ENCODE results near the gene VIPR2.

Gene VIPR2

DNA sequence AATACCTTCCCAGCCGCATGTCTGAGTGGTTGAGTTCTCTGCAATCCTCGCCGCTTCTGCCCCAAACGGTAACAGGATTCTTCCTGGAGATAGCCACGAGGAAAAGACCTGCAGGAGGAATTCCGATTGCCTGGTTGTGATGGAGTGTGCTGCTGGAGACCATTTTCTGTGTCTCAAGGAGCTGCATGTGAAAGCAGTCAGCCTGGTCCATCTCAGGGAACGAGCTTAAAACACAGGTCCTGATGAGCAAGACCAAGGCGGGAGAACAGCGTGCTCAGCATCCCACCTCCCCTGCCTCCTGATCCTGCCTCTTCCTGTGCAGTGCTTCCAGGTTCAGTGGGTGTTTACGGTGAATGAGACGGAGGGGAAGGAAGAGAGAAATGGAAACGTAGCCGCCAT lies 26.5 kb downstream of the VIPR2 start:
- no peak for DNase-seq

GRCh38 chr7:159117366-159118196 lies 27.1 kb downstream of the VIPR2 start:
- no peak for DNase-seq

- DNase-seq: no peak
Measured at GRCh38 chr7:159116581-159117339, 27.9 kb downstream of the VIPR2 start.

- no peak for DNase-seq
Measured at GRCh38 chr7:159115601-159116501, 28.8 kb downstream of the VIPR2 start.

DNA sequence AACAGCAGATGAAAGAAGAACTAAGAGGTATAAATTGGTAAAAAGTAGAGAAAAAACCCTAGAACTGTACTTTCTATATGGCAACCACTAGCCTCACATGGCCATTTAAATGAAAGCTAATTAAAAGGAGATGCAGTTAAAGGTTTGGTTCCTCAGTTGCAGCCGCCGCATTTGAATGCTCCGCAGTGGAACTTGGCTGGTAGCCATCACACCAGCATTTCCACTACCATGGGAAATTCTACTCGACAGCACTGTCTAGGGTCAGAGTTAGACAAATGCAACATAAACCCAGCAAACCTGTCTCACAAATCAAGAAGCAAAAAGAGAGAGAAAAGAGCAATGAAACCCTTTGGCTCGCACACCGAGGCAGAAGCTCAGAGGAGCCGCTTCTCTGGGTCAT lies 29.7 kb downstream of the VIPR2 start:
- no peak for DNase-seq

DNA sequence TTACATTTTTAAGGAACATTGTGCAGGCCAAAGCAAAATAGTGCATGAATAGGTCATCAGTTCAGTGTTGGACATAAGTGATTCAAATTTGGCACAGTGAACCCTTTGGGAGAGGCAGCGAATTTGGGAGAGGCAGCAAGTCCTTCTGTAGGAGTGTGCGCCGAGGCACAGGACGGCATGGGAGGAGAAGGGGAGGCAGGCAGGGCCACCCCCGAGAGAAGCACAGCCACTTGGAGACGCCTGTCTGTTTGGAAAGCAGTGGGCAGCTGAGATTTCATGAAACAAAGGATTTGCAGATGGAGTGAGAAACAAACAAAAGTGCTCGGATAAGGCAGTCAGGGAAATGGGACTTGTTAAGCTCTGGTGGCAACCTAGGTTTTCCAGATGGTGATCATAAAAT lies 30.6 kb downstream of the VIPR2 start:
- no peak for DNase-seq

- DNase-seq: no peak
Measured at GRCh38 chr7:159113056-159113455, 31.6 kb downstream of the VIPR2 start.

GRCh38 chr7:159112136-159113011 lies 32.3 kb downstream of the VIPR2 start:
- DNase-seq: no peak

GRCh38 chr7:159109653-159110035 lies 35.0 kb downstream of the VIPR2 start:
- no peak for DNase-seq

- no peak for DNase-seq
Measured at GRCh38 chr7:159108941-159109652, 35.6 kb downstream of the VIPR2 start.

GRCh38 chr7:159108491-159108890 lies 36.2 kb downstream of the VIPR2 start:
- no peak for DNase-seq

DNA sequence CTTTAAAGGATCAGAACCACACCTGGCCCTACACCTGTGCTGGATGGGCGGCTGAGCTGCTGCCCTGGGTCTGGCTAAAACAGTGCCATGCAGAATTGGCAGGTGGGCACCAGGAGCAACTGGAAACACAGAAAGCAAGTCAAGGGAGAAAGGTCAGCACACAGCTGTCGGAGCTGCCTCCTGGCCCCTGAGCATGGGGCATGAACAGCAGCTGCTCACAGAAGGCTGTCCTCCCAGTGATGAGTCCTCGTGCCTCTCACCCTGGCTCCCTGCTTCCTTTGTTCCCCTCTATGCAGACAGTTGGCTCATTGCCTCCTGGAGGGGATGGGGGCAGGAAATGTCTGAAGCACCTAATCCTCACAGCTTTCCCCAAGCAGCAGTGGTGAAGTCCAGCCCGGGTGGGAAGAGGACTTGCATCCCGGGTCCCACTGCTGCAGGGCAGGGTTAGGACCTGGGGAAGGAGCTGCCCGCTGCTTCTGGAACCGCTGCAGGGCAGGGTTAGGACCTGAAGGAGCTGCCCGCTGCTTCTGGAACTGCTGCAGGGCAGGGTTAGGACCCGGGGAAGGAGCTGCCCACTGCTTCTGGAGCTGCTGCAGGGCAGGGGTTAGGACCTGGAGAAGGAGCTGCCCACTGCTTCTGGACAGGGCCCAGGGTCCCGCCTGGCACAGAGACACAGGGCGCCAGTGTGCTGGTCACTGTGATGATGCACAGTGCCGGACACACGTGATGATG lies 37.3 kb downstream of the VIPR2 start:
- DNase-seq: no peak

DNA sequence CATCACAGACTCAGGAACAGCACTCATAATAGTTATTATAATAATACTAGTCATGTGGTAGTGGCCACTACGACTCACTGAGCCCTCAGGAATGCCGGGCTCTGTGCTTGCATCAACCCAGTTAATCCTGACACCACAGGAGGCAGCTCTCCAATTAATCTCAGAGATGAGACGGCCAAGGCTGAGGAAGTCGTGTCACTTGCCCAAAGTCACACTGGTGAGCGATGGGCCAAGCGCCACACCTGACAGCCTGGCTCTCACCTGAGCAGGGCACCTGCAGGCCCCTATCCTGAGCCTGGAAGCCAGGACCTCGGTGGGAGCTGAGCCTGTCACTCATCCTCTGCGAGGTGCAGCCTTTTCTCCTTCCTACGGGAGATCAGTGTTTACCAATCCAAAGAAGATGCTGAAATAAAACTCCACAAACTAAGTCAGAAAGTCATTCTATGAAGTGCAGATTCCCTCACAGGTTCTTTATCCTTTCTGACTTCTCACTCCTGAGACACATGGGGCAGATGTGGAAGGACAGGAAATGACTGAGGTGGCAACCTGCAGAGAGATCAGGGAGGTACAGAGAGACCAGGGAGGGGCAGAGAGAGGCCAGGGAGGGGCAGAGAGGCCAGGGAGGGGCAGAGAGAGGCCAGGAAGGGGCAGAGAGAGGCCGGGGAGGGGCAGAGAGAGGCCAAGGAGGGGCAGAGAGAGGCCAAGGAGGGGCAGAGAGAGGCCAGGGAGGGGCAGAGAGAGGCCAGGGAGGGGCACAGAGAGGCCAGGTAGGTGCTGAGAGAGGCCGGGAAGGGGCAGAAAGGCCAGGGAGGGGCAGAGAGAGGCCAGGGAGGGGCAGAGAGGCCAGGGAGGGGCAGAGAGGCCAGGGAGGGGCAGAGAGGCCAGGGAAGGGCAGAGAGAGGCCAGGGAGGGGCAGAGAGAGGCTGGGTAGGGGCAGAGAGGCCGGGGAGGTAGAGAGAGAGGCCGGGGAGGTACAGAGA lies 38.5 kb downstream of the VIPR2 start:
- DNase-seq: no peak

DNA sequence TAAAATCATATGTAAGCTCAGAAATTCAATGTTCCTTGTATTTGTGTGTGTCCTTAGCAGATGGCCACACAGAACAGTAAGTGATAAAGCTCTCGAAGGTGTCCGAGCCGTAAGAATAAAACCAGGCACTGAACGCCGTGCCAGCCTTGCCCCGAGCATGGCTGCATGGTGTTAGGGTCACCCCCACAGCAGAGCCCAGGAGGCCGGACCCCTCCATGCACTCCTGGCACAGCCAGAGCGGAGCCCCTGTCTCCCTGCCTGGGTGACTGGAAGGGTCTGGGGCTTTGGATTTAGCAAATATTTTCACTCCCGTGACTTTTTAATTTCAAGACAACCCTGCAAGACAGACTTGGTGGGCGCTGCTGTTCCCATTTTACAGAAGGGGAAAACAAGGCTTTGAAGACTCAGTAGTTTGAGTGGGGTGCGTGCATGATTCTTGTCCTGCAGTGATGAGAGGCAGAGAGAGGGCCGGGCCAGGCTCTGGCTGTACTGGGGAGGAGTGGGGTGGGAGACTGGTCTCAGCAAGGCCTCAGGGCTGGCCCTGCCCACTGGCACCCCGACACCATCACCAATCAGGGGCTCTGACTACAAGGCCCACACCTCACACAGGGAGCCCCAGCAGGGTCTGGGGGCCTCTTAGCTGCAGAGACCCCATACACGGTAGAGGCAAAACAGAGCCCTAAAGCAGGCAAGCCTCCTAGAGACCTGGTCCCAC lies 39.4 kb downstream of the VIPR2 start:
- DNase-seq: no peak

- no peak for DNase-seq
Measured at GRCh38 chr7:159104188-159104920, 40.3 kb downstream of the VIPR2 start.

GRCh38 chr7:159103382-159104187 lies 41.1 kb downstream of the VIPR2 start:
- no peak for DNase-seq

DNA sequence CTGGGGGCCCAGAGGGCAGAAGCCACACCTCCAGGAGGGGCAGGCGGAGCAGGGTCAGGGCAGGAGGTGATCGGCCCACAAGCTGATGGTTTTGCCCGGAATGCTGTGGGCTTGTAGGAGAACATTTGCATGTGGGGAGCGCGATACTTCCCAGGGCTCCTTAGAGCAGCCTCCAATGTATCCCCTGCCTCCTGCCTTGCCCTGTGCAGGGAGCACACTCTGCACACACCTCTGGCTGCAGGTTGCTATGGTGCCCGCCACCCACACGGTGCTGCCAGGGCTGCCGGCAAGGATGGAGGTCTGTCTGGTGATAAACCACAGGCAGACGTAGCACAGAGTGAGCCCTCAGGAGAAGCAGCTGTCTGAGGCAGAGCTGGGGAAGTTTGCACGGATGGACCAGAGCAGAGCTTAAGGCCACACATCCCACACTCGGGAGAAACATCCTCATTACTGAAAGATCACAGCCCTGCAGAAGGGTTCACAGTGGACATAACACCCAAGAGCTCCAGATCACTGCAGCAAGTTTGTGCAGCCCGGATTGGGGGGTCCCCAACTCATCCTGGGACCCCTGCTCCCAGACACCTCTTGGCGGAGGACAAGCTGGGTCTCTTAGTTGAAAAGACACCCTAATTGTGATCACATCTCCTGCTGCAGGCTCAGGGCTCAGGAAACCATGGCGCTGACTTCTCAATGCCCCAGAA lies 41.8 kb downstream of the VIPR2 start:
- DNase-seq: no peak

Measured in GOT3 (cell line).